Endothelial cell of umbilical vein (primary cell): ENCODE measurements around the gene BICD2. TPM values are rescaled to one million over a fixed set of nuclear protein-coding genes. Genes with fewer than 3 reads are reported as not detected.

Source experiments
- BruUV-seq: library from RNA; stranded (reverse); fragments of 400-500 nt; replicated peaks from 2 replicates; lab custom pipeline; 2021; lab: Mats Ljungman, UMichigan
- CTCF ChIA-PET: fragments of 300-600, 350-600 bp; sonication (Branson Sonifier 250); formaldehyde crosslinking; loops from one replicate; lab custom pipeline; 2021; ENCODE audit warnings: antibody characterized with exemption, inconsistent platforms; lab: Charles Lee
- POLR2A ChIA-PET: fragments of 300-600, 350-600 bp; sonication (Branson Sonifier 250); formaldehyde crosslinking; loops from one replicate; lab custom pipeline; 2021; ENCODE audit warnings: antibody characterized with exemption, inconsistent platforms; lab: Charles Lee
- DNase-seq: peaks from one replicate; pipeline ENCODE4 v3.0.0-alpha.2; 2011; ENCODE audit warnings: low read depth, low spot score
- FAIRE-seq: peaks from 2 replicates; lab custom pipeline; 2011; peaks lifted over from hg19 to GRCh38; lab: Jason Lieb, UNC
- H2AFZ ChIP-seq: 2 replicates; pipeline ENCODE4 v1.6.0; 2012; ENCODE audit warnings: low read depth, low read length, control low read depth, inconsistent platforms
- H3K27ac ChIP-seq: 2 replicates; pipeline ENCODE4 v1.5.1; 2011; ENCODE audit warnings: low read depth, mild to moderate bottlenecking, control low read depth, low read length, moderate library complexity; ENCODE audit not compliant: insufficient read depth
- H3K27me3 ChIP-seq, 2 experiments: 2 replicates each; pipeline versions ENCODE4 v1.6.0 to v1.6.1; 2011; ENCODE audit warnings: low read length in 2 of 2, mixed read lengths in 1 of 2; ENCODE audit not compliant: control insufficient read depth in 2 of 2, insufficient read depth in 2 of 2
- H3K36me3 ChIP-seq, 2 experiments: 2 replicates in 1 of 2; 3 replicates in 1 of 2; pipeline ENCODE4 v1.5.1; 2011; ENCODE audit warnings: low read length in 2 of 2, mild to moderate bottlenecking in 1 of 2, moderate library complexity in 1 of 2; ENCODE audit not compliant: control insufficient read depth in 2 of 2, insufficient read depth in 2 of 2; ENCODE audit errors: extremely low read depth in 1 of 2
- H3K4me1 ChIP-seq: 3 replicates; pipeline ENCODE4 v1.5.1; 2011; ENCODE audit warnings: mild to moderate bottlenecking, low read length; ENCODE audit not compliant: control insufficient read depth, insufficient read depth; ENCODE audit errors: extremely low read depth
- H3K4me2 ChIP-seq: 2 replicates; pipeline ENCODE4 v1.6.1; 2011; ENCODE audit warnings: low read length, control low read depth, mixed read lengths; ENCODE audit not compliant: insufficient read depth
- H3K4me3 ChIP-seq, 3 experiments: fragments of 200-600 bp in 1 of 3; sonication (generic), shearing (Covaris generic) in 1 of 3; replicated peaks in 1 of 3; 2 replicates each; pipeline ENCODE4 v1.5.1; 2011 to 2016; ENCODE audit warnings: control low read depth in 3 of 3, low read length in 3 of 3, mild to moderate bottlenecking in 2 of 3, inconsistent platforms in 1 of 3, low read depth in 1 of 3, moderate library complexity in 1 of 3; ENCODE audit not compliant: insufficient read depth in 1 of 3
- H3K79me2 ChIP-seq: 2 replicates; pipeline ENCODE4 v1.6.0; 2012; ENCODE audit warnings: low read length, inconsistent platforms; ENCODE audit not compliant: control insufficient read depth, insufficient read depth
- H3K9ac ChIP-seq: replicated peaks from 2 replicates; pipeline ENCODE3; 2011; ENCODE audit warnings: low read length, control low read depth; ENCODE audit not compliant: insufficient read depth; ENCODE audit errors: extremely low read depth
- H3K9me1 ChIP-seq: replicated peaks from 3 replicates; pipeline ENCODE4 v1.6.0; 2011; ENCODE audit warnings: mild to moderate bottlenecking, low read length; ENCODE audit not compliant: control insufficient read depth, insufficient read depth; ENCODE audit errors: extremely low read depth
- H3K9me3 ChIP-seq: replicated peaks from 2 replicates; pipeline ENCODE4 v1.5.1; 2012; ENCODE audit warnings: low read length, inconsistent platforms; ENCODE audit not compliant: control insufficient read depth, insufficient read depth
- H4K20me1 ChIP-seq: replicated peaks from 2 replicates; pipeline ENCODE3; 2011; ENCODE audit warnings: mild to moderate bottlenecking, low read length; ENCODE audit not compliant: control insufficient read depth, insufficient read depth; ENCODE audit errors: extremely low read depth
- EZH2 ChIP-seq: IDR thresholded peaks from 2 replicates; pipeline ENCODE4 v1.6.1; 2012; ENCODE audit warnings: borderline replicate concordance, low read depth, mild to moderate bottlenecking, moderate library complexity, low read length, inconsistent platforms; ENCODE audit not compliant: severe bottlenecking
- FOS ChIP-seq: IDR thresholded peaks from 2 replicates; pipeline ENCODE4 v1.6.1; 2011; ENCODE audit warnings: mild to moderate bottlenecking, low read length, moderate library complexity, borderline replicate concordance; ENCODE audit not compliant: insufficient read depth
- GATA2 ChIP-seq: IDR thresholded peaks from 2 replicates; pipeline ENCODE4 v1.7.0; 2011; ENCODE audit warnings: low read depth, mild to moderate bottlenecking, moderate library complexity, mixed read lengths, low read length; ENCODE audit not compliant: insufficient read length, insufficient read depth
- JUN ChIP-seq: IDR thresholded peaks from 2 replicates; pipeline ENCODE4 v1.6.1; 2011; ENCODE audit warnings: borderline replicate concordance, low read depth; ENCODE audit not compliant: insufficient read length, insufficient read depth
- MAX ChIP-seq: IDR thresholded peaks from 2 replicates; pipeline ENCODE4 v1.6.1; 2011; ENCODE audit not compliant: insufficient read depth, insufficient read length
- MYC ChIP-seq: IDR thresholded peaks from one replicate; pipeline ENCODE4 v1.6.1; 2011; ENCODE audit warnings: mild to moderate bottlenecking, low read depth, low read length
- POLR2A ChIP-seq: IDR thresholded peaks from 2 replicates; pipeline ENCODE4 v1.6.1; 2012; ENCODE audit warnings: low read depth, mild to moderate bottlenecking, control low read depth, low read length
- POLR2AphosphoS5 ChIP-seq: IDR thresholded peaks from 2 replicates; pipeline ENCODE4 v1.6.1; 2012; ENCODE audit warnings: low read depth, mild to moderate bottlenecking, control low read depth, low read length, moderate library complexity; ENCODE audit not compliant: insufficient read depth
- dilution Hi-C: fragments of 300-500 bp; cut with MboI; formaldehyde crosslinking; loops from one replicate; pipeline ENCODE4 v1.15.0; 2019; ENCODE audit warnings: low sequenced_read_pairs; ENCODE audit not compliant: extremely low pct_ligation_motif_present
- intact Hi-C: fragments of 100-400 bp; cut with micrococcal nuclease; formaldehyde crosslinking; loops from one replicate; pipeline ENCODE4 v1.10.0; 2022
- polyA plus RNA-seq, 4 experiments: library from polyadenylated mRNA; depleted of rRNA in 3 of 4; stranded (reverse) in 3 of 4; unstranded in 1 of 4; fragments of >200 nt; gene quantifications; 2 replicates each; pipeline versions ENCODE4 v1.2.1 to v1.2.3, GENCODE V29; 2011 to 2012; ENCODE audit warnings: missing spikeins in 1 of 4
- total RNA-seq: library from RNA; stranded (reverse); gene quantifications from 2 replicates; pipeline ENCODE4 v1.2.3, GENCODE V29; 2021
- TF ChIP-seq, protein P1 (sequence below), 2 donors: IDR thresholded peaks; 1 replicate in 1 of 2; 2 replicates in 1 of 2; pipeline ENCODE4 v1.5.1; 2011; ENCODE audit warnings: low read length in 2 of 2, mild to moderate bottlenecking in 2 of 2, moderate library complexity in 2 of 2, control low read depth in 1 of 2, inconsistent platforms in 1 of 2, low read depth in 1 of 2; ENCODE audit not compliant: insufficient read depth in 1 of 2; ENCODE audit errors: extremely low read depth in 1 of 2

The BICD2 gene
- total and polyA plus RNA-seq, 2 donors (not counting 3 experiments of a cell fraction or from before 2014, with no cell fraction given), result 14.3 to 39.3 TPM

DNA sequence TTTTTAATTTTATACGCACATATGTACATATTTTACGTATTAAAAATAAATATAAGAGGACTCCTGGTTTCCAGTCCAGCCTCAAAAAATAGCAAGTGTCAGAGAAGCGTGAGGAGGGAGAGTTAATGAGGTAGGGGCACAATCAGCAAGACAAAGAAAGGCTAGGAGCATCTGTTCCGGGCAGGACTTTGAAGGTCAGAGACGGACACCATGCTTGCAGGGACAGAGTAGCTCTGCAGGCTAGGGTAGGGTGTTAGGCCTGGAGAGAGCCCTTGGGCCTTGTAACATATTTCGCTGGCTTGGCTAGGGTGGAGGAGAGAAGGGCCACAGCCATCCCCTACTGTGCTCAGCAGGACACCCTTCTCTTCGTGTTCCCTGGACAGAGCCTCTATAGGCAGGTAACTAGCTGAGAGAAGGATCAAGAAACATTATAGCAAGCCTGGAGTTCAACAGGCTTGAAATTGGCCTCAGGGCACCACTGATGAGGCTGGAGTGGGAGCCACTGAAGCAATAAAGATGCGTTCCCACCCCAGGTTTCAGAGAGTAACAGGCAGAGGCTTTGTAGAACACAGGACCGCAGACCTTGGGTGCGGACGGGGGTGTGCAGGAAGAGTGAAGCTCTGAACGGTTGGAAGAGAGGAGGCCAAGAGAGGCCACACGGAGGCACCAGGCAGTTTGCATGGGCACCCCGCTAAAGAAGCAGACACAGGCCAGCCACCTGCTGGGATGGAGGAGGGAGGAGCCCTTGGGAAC, 85.0 kb downstream of the BICD2 start:
- CTCF ChIA-PET, result interaction anchor here (1.0 kb wide), 1 partner anchor 111 kb away, joined by 4 read pairs; no protein-coding TSS in a partner anchor
- dilution Hi-C loops, result no loop called here
- Histone ChIP-seq H3K4me3 (no peak overlapping the region), H3K36me3 (no peaks in the 10 kb centered on the region), H3K9me1 (no peaks in the 10 kb centered on the region), H3K27ac (no peak overlapping the region), H3K79me2 (no peaks in the 10 kb centered on the region), H3K4me2 (no peak overlapping the region), H4K20me1 (no peaks in the 10 kb centered on the region), H3K4me1 (no peaks in the 10 kb centered on the region), H3K27me3 (no peaks in the 10 kb centered on the region), H3K9me3 (no peaks in the 10 kb centered on the region), H2AFZ (no peak overlapping the region), H3K9ac (no peak overlapping the region)
- intact Hi-C loops, result loop anchor here (10.0 kb wide), 1 partner anchor 415 kb away; the partner anchor contains the start of gene CARD19
- no TSS peak for BruUV-seq
- DNase-seq (no peak), FAIRE-seq (no peak)
- no peak for TF ChIP-seq EZH2
- TF ChIP-seq, protein P1, sequence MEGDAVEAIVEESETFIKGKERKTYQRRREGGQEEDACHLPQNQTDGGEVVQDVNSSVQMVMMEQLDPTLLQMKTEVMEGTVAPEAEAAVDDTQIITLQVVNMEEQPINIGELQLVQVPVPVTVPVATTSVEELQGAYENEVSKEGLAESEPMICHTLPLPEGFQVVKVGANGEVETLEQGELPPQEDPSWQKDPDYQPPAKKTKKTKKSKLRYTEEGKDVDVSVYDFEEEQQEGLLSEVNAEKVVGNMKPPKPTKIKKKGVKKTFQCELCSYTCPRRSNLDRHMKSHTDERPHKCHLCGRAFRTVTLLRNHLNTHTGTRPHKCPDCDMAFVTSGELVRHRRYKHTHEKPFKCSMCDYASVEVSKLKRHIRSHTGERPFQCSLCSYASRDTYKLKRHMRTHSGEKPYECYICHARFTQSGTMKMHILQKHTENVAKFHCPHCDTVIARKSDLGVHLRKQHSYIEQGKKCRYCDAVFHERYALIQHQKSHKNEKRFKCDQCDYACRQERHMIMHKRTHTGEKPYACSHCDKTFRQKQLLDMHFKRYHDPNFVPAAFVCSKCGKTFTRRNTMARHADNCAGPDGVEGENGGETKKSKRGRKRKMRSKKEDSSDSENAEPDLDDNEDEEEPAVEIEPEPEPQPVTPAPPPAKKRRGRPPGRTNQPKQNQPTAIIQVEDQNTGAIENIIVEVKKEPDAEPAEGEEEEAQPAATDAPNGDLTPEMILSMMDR (IDR thresholded peaks at IDR 0.05; ENCODE audit: extremely low read depth in 1 of 2, insufficient read depth in 1 of 2, low read depth in 1 of 2, low read length in 2 of 2), result no peak
- no peak for TF ChIP-seq GATA2
- no peak for TF ChIP-seq JUN
- no peak for TF ChIP-seq MAX
- TF ChIP-seq FOS, result no peak
- TF ChIP-seq POLR2AphosphoS5, result no peak
- no peak for TF ChIP-seq POLR2A
- TF ChIP-seq MYC, result no peak
- POLR2A ChIA-PET, result no interaction called here
